Adipocyte (in vitro differentiated cells): Measurements from ENCODE around the gene CTRB2.

Experiments
- DNase-seq: peaks from one replicate; pipeline ENCODE4 v3.0.0-alpha.2; 2015; ENCODE audit warnings: low read depth
- H3K27me3 ChIP-seq: replicated peaks from 2 replicates; pipeline ENCODE4 v1.7.0; 2013; ENCODE audit warnings: mild to moderate bottlenecking, low read length, moderate library complexity; ENCODE audit not compliant: control insufficient read depth, insufficient read depth
- H3K36me3 ChIP-seq: 2 replicates; pipeline ENCODE4 v1.7.0; 2013; ENCODE audit warnings: low read length, mild to moderate bottlenecking, moderate library complexity; ENCODE audit not compliant: control insufficient read depth, insufficient read depth, severe bottlenecking
- H3K4me1 ChIP-seq: 2 replicates; pipeline ENCODE4 v1.7.0; 2013; ENCODE audit warnings: mild to moderate bottlenecking, low read length, moderate library complexity; ENCODE audit not compliant: control insufficient read depth, insufficient read depth
- H3K4me3 ChIP-seq: 2 replicates; pipeline ENCODE4 v1.7.0; 2013; ENCODE audit warnings: mild to moderate bottlenecking, low read length, moderate library complexity
- H3K9ac ChIP-seq: 2 replicates; pipeline ENCODE4 v1.7.0; 2013; ENCODE audit warnings: mild to moderate bottlenecking, low read length, moderate library complexity
- H3K9me3 ChIP-seq: 2 replicates; pipeline ENCODE4 v1.7.0; 2013; ENCODE audit warnings: mild to moderate bottlenecking, low read length, moderate library complexity; ENCODE audit not compliant: control insufficient read depth

The CTRB2 gene

GRCh38 chr16:75197522-75198134 lies 9.3 kb downstream of the CTRB2 start:
- Histone ChIP-seq H3K4me3 (peak overlapping the region; percentile 55), H3K27me3 (peaks cover 19% of the 10 kb centered on the region)
- DNase-seq, result no peak

DNA sequence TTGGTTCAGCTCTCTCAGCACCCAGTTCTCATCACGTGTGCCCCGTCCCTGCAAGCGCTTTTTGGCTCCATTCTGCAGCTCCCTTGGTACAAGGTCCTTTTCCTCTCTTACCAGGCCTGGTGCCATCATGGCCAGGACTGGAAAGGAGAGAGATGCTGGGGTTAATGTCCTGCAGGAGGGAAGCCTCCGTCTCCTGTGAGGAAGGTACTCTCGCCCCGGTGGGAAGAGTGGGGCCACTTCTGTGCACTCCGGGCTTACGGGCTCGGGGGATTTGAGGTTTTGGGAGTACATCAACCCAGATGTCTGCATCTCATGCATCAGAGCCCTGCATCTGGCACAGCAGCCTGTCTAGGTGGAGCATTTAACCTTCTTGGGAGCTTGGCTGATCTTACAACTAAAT lies 10.1 kb downstream of the CTRB2 start:
- DNase-seq, result no peak
- H3K4me1 ChIP-seq, result peaks cover 5% of the 10 kb centered on the region
- H3K9ac ChIP-seq, result no peak overlapping the region
- no peaks in the 10 kb centered on the region for H3K36me3 ChIP-seq
- H3K4me3 ChIP-seq, result no peak overlapping the region
- peaks cover 23% of the 10 kb centered on the region for H3K9me3 ChIP-seq
- peaks cover 23% of the 10 kb centered on the region for H3K27me3 ChIP-seq

More at GRCh38 chr16:75197522-75198134, 9.3 kb downstream of the CTRB2 start:
- H3K4me1 ChIP-seq, result peaks cover 5% of the 10 kb centered on the region
- no peaks in the 10 kb centered on the region for H3K36me3 ChIP-seq
- H3K9ac ChIP-seq, result no peak overlapping the region
- peaks cover 22% of the 10 kb centered on the region for H3K9me3 ChIP-seq

DNA sequence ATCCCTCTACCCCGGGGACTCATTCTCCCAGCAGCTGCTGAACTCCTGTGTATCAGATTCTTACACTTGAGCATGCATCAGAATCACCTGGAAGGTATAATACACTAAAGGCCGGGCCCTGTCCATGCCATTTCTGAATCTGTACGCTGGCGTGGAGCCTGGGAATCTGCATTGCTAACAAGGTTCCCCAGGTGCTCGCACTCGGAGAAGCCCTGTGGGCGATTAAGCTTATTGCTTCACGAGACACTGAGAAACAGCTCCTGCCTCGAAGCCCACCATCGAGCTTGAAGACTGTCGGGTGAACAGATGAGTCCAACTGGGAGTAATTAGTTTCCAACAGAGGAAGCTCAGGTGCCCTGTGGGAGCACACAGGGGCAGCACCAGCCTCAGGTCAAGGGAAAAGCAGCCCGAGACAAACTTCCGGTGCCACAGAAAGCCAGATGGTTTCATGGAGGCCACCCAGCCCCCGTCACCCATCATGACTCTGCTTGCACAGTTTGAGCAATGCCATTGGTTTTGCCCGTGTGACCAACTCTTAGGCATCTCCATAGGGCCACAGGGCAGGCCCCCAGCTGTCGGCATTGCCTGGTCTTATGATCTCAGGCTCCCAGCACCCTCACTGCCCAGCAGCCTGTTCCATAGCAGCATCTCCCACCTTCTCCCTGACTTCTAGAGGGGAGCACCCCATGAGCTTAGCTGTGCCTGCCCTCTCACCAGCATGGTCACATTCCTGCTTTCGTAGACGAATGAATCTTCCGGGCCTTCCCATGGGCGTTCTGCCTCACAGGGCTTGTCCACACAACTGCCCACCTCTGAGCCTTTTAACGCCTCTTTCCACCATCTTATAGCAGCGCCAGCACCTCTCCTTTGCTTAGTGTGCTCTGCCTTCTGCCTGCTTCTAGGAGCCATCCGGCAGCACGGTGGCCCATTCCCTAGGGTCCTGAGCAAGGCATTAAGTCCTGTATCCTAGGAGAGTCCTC lies 10.9 kb downstream of the CTRB2 start:
- H3K4me3 ChIP-seq, result no peak overlapping the region
- no peaks in the 10 kb centered on the region for H3K36me3 ChIP-seq
- peaks cover 23% of the 10 kb centered on the region for H3K9me3 ChIP-seq
- peaks cover 5% of the 10 kb centered on the region for H3K4me1 ChIP-seq
- no peak overlapping the region for H3K9ac ChIP-seq
- peaks cover 29% of the 10 kb centered on the region for H3K27me3 ChIP-seq
- no peak for DNase-seq

DNA sequence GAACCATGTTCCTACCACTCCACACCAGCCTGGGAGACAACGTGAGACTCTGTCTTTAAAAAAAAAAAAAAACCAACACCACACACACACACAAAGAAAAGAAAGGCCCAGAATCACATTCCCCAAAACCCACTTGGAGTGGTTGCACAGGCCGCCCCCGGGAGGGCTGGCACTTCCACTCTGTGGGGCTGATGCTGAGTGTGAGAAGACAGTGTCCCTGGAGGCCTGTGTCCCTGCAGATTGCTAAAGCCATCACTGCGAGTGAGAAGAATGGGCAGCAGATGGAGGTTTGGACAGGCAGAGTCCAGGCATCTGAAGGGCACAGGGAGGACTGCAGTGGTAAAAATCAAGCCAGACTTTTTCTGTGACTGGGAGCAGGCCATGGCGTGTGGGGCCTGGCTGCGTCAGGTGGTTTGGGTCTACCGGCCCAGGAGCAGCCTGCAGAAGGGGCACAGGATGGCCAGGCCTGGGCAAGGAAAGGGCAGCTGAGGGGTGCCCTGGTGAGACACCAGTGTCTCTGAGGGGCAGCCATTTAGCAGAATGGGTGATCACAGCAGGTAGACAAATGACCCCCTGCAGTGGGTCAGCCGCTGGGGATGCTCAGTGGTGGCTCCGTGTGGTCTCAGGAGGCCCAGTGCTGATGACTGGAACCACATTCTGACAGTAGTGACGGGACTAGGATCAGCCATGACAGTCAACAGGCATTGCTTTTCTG lies 13.1 kb downstream of the CTRB2 start:
- H3K27me3 ChIP-seq, result peaks cover 30% of the 10 kb centered on the region
- H3K36me3 ChIP-seq, result no peaks in the 10 kb centered on the region
- DNase-seq, result no peak
- H3K4me3 ChIP-seq, result no peak overlapping the region
- H3K9ac ChIP-seq, result no peak overlapping the region
- H3K4me1 ChIP-seq, result peaks cover 5% of the 10 kb centered on the region
- peaks cover 23% of the 10 kb centered on the region for H3K9me3 ChIP-seq

GRCh38 chr16:75193265-75193650 lies 13.7 kb downstream of the CTRB2 start:
- Histone ChIP-seq H3K27me3 (peaks cover 34% of the 10 kb centered on the region), H3K9ac (no peak overlapping the region), H3K4me1 (peaks cover 3% of the 10 kb centered on the region), H3K36me3 (no peaks in the 10 kb centered on the region), H3K9me3 (peaks cover 23% of the 10 kb centered on the region), H3K4me3 (no peak overlapping the region)
- no peak for DNase-seq

GRCh38 chr16:75192606-75193264 lies 14.2 kb downstream of the CTRB2 start:
- Histone ChIP-seq H3K9me3 (peaks cover 23% of the 10 kb centered on the region), H3K36me3 (no peaks in the 10 kb centered on the region), H3K4me3 (no peak overlapping the region), H3K4me1 (no peaks in the 10 kb centered on the region), H3K27me3 (peaks cover 34% of the 10 kb centered on the region), H3K9ac (no peak overlapping the region)
- no peak for DNase-seq

- peaks cover 17% of the 10 kb centered on the region for H3K27me3 ChIP-seq
- H3K36me3 ChIP-seq, result no peaks in the 10 kb centered on the region
- peaks cover 13% of the 10 kb centered on the region for H3K9me3 ChIP-seq
- no peak overlapping the region for H3K4me3 ChIP-seq
- no peaks in the 10 kb centered on the region for H3K4me1 ChIP-seq
- H3K9ac ChIP-seq, result no peak overlapping the region
- no peak for DNase-seq
These were observed 17.2 kb downstream of the CTRB2 start for GRCh38 chr16:75189638-75190245.

- H3K4me1 ChIP-seq, result no peaks in the 10 kb centered on the region
- no peak for DNase-seq
- no peak overlapping the region for H3K4me3 ChIP-seq
- H3K9ac ChIP-seq, result no peak overlapping the region
- H3K27me3 ChIP-seq, result peaks cover 17% of the 10 kb centered on the region
- peaks cover 13% of the 10 kb centered on the region for H3K9me3 ChIP-seq
- H3K36me3 ChIP-seq, result no peaks in the 10 kb centered on the region
These were observed 18.0 kb downstream of the CTRB2 start for GRCh38 chr16:75188832-75189477.

- Histone ChIP-seq H3K9me3 (peaks cover 43% of the 10 kb centered on the region), H3K36me3 (no peaks in the 10 kb centered on the region), H3K9ac (no peak overlapping the region), H3K27me3 (no peaks in the 10 kb centered on the region), H3K4me1 (no peaks in the 10 kb centered on the region), H3K4me3 (no peak overlapping the region)
- no peak for DNase-seq
These were observed 25.3 kb downstream of the CTRB2 start for GRCh38 chr16:75181630-75182029.

DNA sequence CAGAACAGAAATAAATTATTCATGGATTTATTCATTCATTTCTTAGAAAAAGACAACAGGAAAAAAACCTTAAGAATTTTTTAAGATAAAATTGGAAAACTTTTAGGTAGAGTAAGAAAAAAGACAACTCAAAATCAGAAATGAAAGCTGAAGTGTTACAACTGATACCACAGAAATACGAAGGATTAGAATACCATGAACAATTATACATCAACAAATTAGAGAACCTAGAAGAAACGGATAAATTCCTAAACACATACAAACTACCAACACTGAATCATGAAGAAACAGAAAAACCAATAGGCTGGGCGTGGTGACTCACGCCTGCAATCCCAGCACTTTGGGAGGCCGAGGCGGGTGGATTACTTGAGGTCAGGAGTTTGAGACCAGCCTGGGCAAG lies 27.8 kb downstream of the CTRB2 start:
- no peaks in the 10 kb centered on the region for H3K36me3 ChIP-seq
- no peak overlapping the region for H3K9ac ChIP-seq
- DNase-seq, result no peak
- peaks cover 63% of the 10 kb centered on the region for H3K9me3 ChIP-seq
- H3K27me3 ChIP-seq, result no peaks in the 10 kb centered on the region
- H3K4me3 ChIP-seq, result no peak overlapping the region
- no peaks in the 10 kb centered on the region for H3K4me1 ChIP-seq
